B cell (primary cell): ENCODE measurements around the gene TUNAR.

ENCODE experiments used
- EZH2 ChIP-seq: IDR thresholded peaks from 2 replicates; pipeline ENCODE4 v1.6.1; 2012; ENCODE audit warnings: borderline replicate concordance, low read depth, mild to moderate bottlenecking, moderate library complexity, low read length; ENCODE audit not compliant: insufficient read depth, poor library complexity, severe bottlenecking
- TF ChIP-seq, protein P1 (sequence below): fragments of 200-600 bp; IDR thresholded peaks from one replicate; pipeline ENCODE4 v1.8.0; 2022; ENCODE audit warnings: antibody characterized with exemption, mild to moderate bottlenecking

- TF ChIP-seq, protein P1, sequence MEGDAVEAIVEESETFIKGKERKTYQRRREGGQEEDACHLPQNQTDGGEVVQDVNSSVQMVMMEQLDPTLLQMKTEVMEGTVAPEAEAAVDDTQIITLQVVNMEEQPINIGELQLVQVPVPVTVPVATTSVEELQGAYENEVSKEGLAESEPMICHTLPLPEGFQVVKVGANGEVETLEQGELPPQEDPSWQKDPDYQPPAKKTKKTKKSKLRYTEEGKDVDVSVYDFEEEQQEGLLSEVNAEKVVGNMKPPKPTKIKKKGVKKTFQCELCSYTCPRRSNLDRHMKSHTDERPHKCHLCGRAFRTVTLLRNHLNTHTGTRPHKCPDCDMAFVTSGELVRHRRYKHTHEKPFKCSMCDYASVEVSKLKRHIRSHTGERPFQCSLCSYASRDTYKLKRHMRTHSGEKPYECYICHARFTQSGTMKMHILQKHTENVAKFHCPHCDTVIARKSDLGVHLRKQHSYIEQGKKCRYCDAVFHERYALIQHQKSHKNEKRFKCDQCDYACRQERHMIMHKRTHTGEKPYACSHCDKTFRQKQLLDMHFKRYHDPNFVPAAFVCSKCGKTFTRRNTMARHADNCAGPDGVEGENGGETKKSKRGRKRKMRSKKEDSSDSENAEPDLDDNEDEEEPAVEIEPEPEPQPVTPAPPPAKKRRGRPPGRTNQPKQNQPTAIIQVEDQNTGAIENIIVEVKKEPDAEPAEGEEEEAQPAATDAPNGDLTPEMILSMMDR, result no peak
- TF ChIP-seq EZH2, result no peak
Measured at GRCh38 chr14:95896498-95897135, 20.0 kb downstream of the TUNAR start.
